ENCODE measurements around the gene FOXK2. TPM values are rescaled to one million over a fixed set of nuclear protein-coding genes. Genes with fewer than 3 reads are reported as not detected.

The FOXK2 gene
- total and polyA plus RNA-seq, 4 donors, result 23.4 to 59.8 (median 33.4) TPM

GRCh38 chr17:82544431-82545070 lies 25.0 kb downstream of the FOXK2 start:
- TF ChIP-seq CTCF (IDR thresholded peaks at IDR 0.05; ENCODE audit: control extremely low read depth, extremely low read depth), result no peak
- Histone ChIP-seq H3K4me1 (ENCODE audit: control insufficient read depth in 5 of 5, insufficient read depth in 5 of 5, low read length in 5 of 5) (peaks cover 4 to 23% (median 19%) of the 10 kb centered on the region in 5 donors), H3K36me3 (ENCODE audit: control insufficient read depth in 4 of 4, insufficient read depth in 4 of 4, low read length in 4 of 4) (no peaks in the 10 kb centered on the region), H3K9me3 (ENCODE audit: control insufficient read depth in 4 of 4, insufficient read depth in 3 of 4, low read length in 3 of 4) (peaks cover 0 to 4% (median 0%) of the 10 kb centered on the region in 4 donors), H3K4me3 (no peak overlapping the region), H3K27ac (ENCODE audit: low read depth in 1 of 2, low read length in 1 of 2) (peak overlapping the region in 1 of 2 donors; percentile 72), H3K27me3 (ENCODE audit: control insufficient read depth in 3 of 3, insufficient read depth in 3 of 3, low read length in 2 of 3) (no peaks in the 10 kb centered on the region), H3K9ac (ENCODE audit: insufficient read depth in 1 of 2, low read length in 2 of 2) (peak overlapping the region in 1 of 2 donors; percentile 28)
- ATAC-seq (ENCODE audit: insufficient read depth, low FRiP score) (no peak), DNase-seq (peak in 1 of 3 donors; percentile 40)
- 69 to 75% methylated on average over 16 of the region's 16 CpGs for WGBS, 2 donors

- Histone ChIP-seq H3K9ac (ENCODE audit: insufficient read depth in 1 of 2, low read length in 2 of 2) (no peak overlapping the region), H3K4me1 (ENCODE audit: control insufficient read depth in 5 of 5, insufficient read depth in 5 of 5, low read length in 5 of 5) (peaks cover 4 to 26% (median 19%) of the 10 kb centered on the region in 5 donors), H3K27ac (ENCODE audit: low read depth in 1 of 2, low read length in 1 of 2) (peak overlapping the region in 1 of 2 donors; percentile 72), H3K4me3 (no peak overlapping the region), H3K9me3 (ENCODE audit: control insufficient read depth in 4 of 4, insufficient read depth in 3 of 4, low read length in 3 of 4) (peaks cover 0 to 4% (median 0%) of the 10 kb centered on the region in 4 donors), H3K36me3 (ENCODE audit: control insufficient read depth in 4 of 4, insufficient read depth in 4 of 4, low read length in 4 of 4) (no peaks in the 10 kb centered on the region), H3K27me3 (ENCODE audit: control insufficient read depth in 3 of 3, insufficient read depth in 3 of 3, low read length in 2 of 3) (no peaks in the 10 kb centered on the region)
- ATAC-seq (ENCODE audit: insufficient read depth, low FRiP score) (no peak), DNase-seq (peak; percentile 52 to 66 (median 63))
- TF ChIP-seq CTCF (IDR thresholded peaks at IDR 0.05; ENCODE audit: control extremely low read depth, extremely low read depth), result no peak
- 70 to 89% methylated on average over 8 of the region's 8 CpGs for WGBS, 2 donors
Measured at GRCh38 chr17:82545071-82545462, 25.5 kb downstream of the FOXK2 start.

GRCh38 chr17:82547981-82548380 lies 28.4 kb downstream of the FOXK2 start:
- peaks cover 4 to 26% (median 19%) of the 10 kb centered on the region in 5 donors for H3K4me1 ChIP-seq (ENCODE audit: control insufficient read depth in 5 of 5, insufficient read depth in 5 of 5, low read length in 5 of 5)

More at GRCh38 chr17:82547981-82548380, 28.4 kb downstream of the FOXK2 start:
- Histone ChIP-seq H3K27me3 (ENCODE audit: control insufficient read depth in 3 of 3, insufficient read depth in 3 of 3, low read length in 2 of 3) (no peaks in the 10 kb centered on the region), H3K36me3 (ENCODE audit: control insufficient read depth in 4 of 4, insufficient read depth in 4 of 4, low read length in 4 of 4) (no peaks in the 10 kb centered on the region), H3K9me3 (ENCODE audit: control insufficient read depth in 4 of 4, insufficient read depth in 3 of 4, low read length in 3 of 4) (peaks cover 0 to 4% (median 0%) of the 10 kb centered on the region in 4 donors), H3K27ac (ENCODE audit: low read depth in 1 of 2, low read length in 1 of 2) (peak overlapping the region in 1 of 2 donors; percentile 46), H3K4me3 (no peak overlapping the region), H3K9ac (ENCODE audit: insufficient read depth in 1 of 2, low read length in 2 of 2) (no peak overlapping the region)
- WGBS, 2 donors, result 94 to 98% methylated on average over 4 of the region's 4 CpGs
- no peak for TF ChIP-seq CTCF (IDR thresholded peaks at IDR 0.05; ENCODE audit: control extremely low read depth, extremely low read depth)
- no peak for DNase-seq
- ATAC-seq (ENCODE audit: insufficient read depth, low FRiP score), result no peak

Data from lung (tissue), 12 donors.